HepG2 (cell line): ENCODE results near the gene FECH. TPM values are rescaled to one million over a fixed set of nuclear protein-coding genes. Genes with fewer than 3 reads are reported as not detected.

Experiments used
- AGO1 ChIP-seq: fragments of 200-400 bp; formaldehyde crosslinking; IDR thresholded peaks from 2 replicates; pipeline ENCODE4 v1.6.1; 2017; ENCODE audit warnings: mild to moderate bottlenecking, low read depth, low read length, moderate library complexity; ENCODE audit not compliant: poor library complexity, severe bottlenecking
- AHR ChIP-seq: IDR thresholded peaks from 2 replicates; pipeline ENCODE4 v1.6.1; 2018; ENCODE audit warnings: missing genetic modification reagents, missing compliant biosample characterization
- JARID2 ChIP-seq: sonication (generic); formaldehyde crosslinking; IDR thresholded peaks from 2 replicates; pipeline ENCODE4 v1.8.1; 2023; ENCODE audit warnings: missing genetic modification reagents, inconsistent platforms; ENCODE audit not compliant: insufficient replicate concordance
- KMT2A ChIP-seq: sonication (generic); formaldehyde crosslinking; IDR thresholded peaks from 2 replicates; pipeline ENCODE4 v1.4.0; 2020; ENCODE audit warnings: missing genetic modification reagents
- MED8 ChIP-seq: sonication (generic); formaldehyde crosslinking; IDR thresholded peaks from 2 replicates; pipeline ENCODE4 v1.8.1; 2023; ENCODE audit warnings: mild to moderate bottlenecking, missing genetic modification reagents; ENCODE audit not compliant: insufficient replicate concordance
- MYC ChIP-seq: sonication (generic); formaldehyde crosslinking; IDR thresholded peaks from 2 replicates; pipeline ENCODE4 v1.9.0; 2021; ENCODE audit warnings: missing genetic modification reagents, borderline replicate concordance
- MYNN ChIP-seq: sonication (generic); formaldehyde crosslinking; IDR thresholded peaks from 2 replicates; pipeline ENCODE4 v1.4.0; 2020; ENCODE audit warnings: mild to moderate bottlenecking, low read depth, missing genetic modification reagents
- RELA ChIP-seq: sonication (generic); formaldehyde crosslinking; IDR thresholded peaks from 2 replicates; pipeline ENCODE4 v1.4.0; 2020; ENCODE audit warnings: missing genetic modification reagents
- ZFP90 ChIP-seq: sonication (generic); formaldehyde crosslinking; IDR thresholded peaks from 2 replicates; pipeline ENCODE4 v1.8.0; 2022; ENCODE audit warnings: missing genetic modification reagents, mild to moderate bottlenecking, inconsistent platforms, borderline replicate concordance
- ZMYM2 ChIP-seq: sonication (generic); formaldehyde crosslinking; IDR thresholded peaks from 2 replicates; pipeline ENCODE4 v1.8.0; 2022; ENCODE audit warnings: mild to moderate bottlenecking, missing genetic modification reagents
- ZNF317 ChIP-seq: sonication (generic); formaldehyde crosslinking; IDR thresholded peaks from 2 replicates; pipeline ENCODE4 v1.5.0; 2020; ENCODE audit warnings: mild to moderate bottlenecking, missing genetic modification reagents
- ZNF589 ChIP-seq: sonication (generic); formaldehyde crosslinking; conservative IDR thresholded peaks from 2 replicates; pipeline ENCODE4 v1.8.0; 2022; ENCODE audit warnings: mild to moderate bottlenecking, moderate library complexity, missing genetic modification reagents
- ZNF660 ChIP-seq: sonication (generic); formaldehyde crosslinking; IDR thresholded peaks from 2 replicates; pipeline ENCODE4 v1.5.1; 2020; ENCODE audit warnings: mild to moderate bottlenecking, low read depth, missing genetic modification reagents, borderline replicate concordance
- ZNF703 ChIP-seq: sonication (generic); formaldehyde crosslinking; IDR thresholded peaks from 2 replicates; pipeline ENCODE4 v1.5.1; 2020; ENCODE audit warnings: missing genetic modification reagents, mild to moderate bottlenecking, moderate library complexity, borderline replicate concordance
- ZSCAN12 ChIP-seq: sonication (generic); formaldehyde crosslinking; IDR thresholded peaks from 2 replicates; pipeline ENCODE4 v1.9.0; 2021; ENCODE audit warnings: mild to moderate bottlenecking, missing genetic modification reagents
- polyA plus RNA-seq, 8 experiments: library from polyadenylated mRNA; depleted of rRNA in 3 of 8; stranded (reverse) in 7 of 8; unstranded in 1 of 8; fragments of >200 nt; fragmentation: Illumina TruSeq in 4 of 8; extraction: Trizol in 4 of 8; gene quantifications; 2 replicates each; pipeline versions ENCODE4 v1.2.1 to v1.2.3, GENCODE V29; 2011 to 2016; ENCODE audit warnings: low read depth in 4 of 8, missing spikeins in 1 of 8, mixed read lengths in 1 of 8; ENCODE audit not compliant: insufficient read depth in 1 of 8
- total RNA-seq, 5 experiments: library from RNA; depleted of rRNA; stranded (reverse); fragments of >200 nt; fragmentation: Illumina TruSeq; extraction: Trizol; gene quantifications; 2 replicates each; pipeline ENCODE4 v1.2.3, GENCODE V29; 2016; ENCODE audit warnings: low read depth in 1 of 5
- TF ChIP-seq, protein P1 (sequence below): sonication (generic); formaldehyde crosslinking; IDR thresholded peaks from 2 replicates; pipeline ENCODE4 v1.4.0; 2020; ENCODE audit warnings: mild to moderate bottlenecking, missing genetic modification reagents
- TF ChIP-seq, protein P2 (sequence below): sonication (generic); formaldehyde crosslinking; IDR thresholded peaks from 2 replicates; pipeline ENCODE4 v1.5.0; 2020; ENCODE audit warnings: missing genetic modification reagents, mild to moderate bottlenecking, borderline replicate concordance
- TF ChIP-seq, protein P3 (sequence below): sonication (generic); formaldehyde crosslinking; IDR thresholded peaks from 2 replicates; pipeline ENCODE4 v1.4.0; 2020; ENCODE audit warnings: missing genetic modification reagents
- TF ChIP-seq, protein P4 (sequence below): sonication (generic); formaldehyde crosslinking; IDR thresholded peaks from 2 replicates; pipeline ENCODE4 v1.8.0; 2022; ENCODE audit warnings: mild to moderate bottlenecking, missing genetic modification reagents, moderate library complexity
- TF ChIP-seq, protein P5 (sequence below): sonication (generic); formaldehyde crosslinking; IDR thresholded peaks from 2 replicates; pipeline ENCODE4 v1.5.1; 2020; ENCODE audit warnings: missing genetic modification reagents, mild to moderate bottlenecking, borderline replicate concordance
- TF ChIP-seq, protein P6 (sequence below): sonication (generic); formaldehyde crosslinking; conservative IDR thresholded peaks from 2 replicates; pipeline ENCODE4 v1.8.0; 2022; ENCODE audit warnings: mild to moderate bottlenecking, moderate library complexity, missing genetic modification reagents

The FECH gene
- total and polyA plus RNA-seq, 2 of the 13 experiments (the other 11 are each of a cell fraction or from before 2014, with no cell fraction given), result 14.7 to 21.9 TPM

DNA sequence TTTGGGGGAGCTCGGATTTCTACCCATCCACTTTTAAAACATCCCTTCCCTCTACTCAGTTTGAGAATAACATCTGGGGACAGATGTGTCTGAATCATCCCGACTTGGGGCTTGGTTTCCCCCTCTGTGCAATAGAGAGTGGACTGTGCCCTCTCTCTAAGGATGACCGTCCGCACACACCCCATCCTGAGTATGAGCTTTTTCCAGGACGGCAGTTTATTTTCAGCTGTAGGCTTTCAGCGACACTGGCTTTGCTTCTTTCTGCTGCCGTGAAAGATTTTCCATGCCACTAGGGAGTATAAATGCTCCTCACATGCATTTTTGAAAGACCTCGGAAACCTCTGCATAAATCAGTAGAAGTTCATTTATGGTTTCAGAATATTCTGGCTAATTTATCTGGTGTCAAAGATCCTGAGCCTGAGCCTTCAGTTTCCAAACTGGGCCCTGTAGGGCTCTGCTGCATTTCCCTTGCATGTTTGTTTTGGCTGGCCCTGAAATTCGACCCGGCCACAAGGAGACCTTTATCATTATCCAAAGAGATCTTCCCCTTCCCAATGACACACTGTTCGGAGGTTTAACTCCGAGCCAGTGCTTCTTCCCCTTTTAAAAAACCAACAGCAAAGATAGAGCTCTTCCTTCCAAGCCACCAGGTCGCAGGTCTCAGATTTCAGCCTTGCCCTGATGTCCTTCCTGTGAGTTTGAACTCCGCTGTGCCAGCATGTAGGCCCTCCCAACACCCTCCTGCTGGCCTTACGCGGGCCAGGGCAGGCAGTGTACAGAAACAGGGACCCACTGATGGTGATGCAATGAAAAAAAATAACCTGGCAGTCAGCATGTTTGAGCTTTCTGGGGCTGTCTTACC, 53.3 kb downstream of the FECH start (continued):
- TF ChIP-seq, protein P1, sequence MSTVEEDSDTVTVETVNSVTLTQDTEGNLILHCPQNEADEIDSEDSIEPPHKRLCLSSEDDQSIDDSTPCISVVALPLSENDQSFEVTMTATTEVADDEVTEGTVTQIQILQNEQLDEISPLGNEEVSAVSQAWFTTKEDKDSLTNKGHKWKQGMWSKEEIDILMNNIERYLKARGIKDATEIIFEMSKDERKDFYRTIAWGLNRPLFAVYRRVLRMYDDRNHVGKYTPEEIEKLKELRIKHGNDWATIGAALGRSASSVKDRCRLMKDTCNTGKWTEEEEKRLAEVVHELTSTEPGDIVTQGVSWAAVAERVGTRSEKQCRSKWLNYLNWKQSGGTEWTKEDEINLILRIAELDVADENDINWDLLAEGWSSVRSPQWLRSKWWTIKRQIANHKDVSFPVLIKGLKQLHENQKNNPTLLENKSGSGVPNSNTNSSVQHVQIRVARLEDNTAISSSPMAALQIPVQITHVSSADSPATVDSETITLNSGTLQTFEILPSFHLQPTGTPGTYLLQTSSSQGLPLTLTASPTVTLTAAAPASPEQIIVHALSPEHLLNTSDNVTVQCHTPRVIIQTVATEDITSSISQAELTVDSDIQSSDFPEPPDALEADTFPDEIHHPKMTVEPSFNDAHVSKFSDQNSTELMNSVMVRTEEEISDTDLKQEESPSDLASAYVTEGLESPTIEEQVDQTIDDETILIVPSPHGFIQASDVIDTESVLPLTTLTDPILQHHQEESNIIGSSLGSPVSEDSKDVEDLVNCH (CRISPR knock-in tag), result no peak
- TF ChIP-seq, protein P2, sequence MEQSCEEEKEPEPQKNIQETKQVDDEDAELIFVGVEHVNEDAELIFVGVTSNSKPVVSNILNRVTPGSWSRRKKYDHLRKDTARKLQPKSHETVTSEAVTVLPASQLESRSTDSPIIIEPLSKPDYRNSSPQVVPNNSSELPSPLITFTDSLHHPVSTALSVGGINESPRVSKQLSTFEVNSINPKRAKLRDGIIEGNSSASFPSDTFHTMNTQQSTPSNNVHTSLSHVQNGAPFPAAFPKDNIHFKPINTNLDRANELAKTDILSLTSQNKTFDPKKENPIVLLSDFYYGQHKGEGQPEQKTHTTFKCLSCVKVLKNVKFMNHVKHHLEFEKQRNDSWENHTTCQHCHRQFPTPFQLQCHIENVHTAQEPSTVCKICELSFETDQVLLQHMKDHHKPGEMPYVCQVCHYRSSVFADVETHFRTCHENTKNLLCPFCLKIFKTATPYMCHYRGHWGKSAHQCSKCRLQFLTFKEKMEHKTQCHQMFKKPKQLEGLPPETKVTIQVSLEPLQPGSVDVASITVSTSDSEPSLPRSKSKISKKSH (CRISPR knock-in tag), result no peak
- TF ChIP-seq, protein P3, sequence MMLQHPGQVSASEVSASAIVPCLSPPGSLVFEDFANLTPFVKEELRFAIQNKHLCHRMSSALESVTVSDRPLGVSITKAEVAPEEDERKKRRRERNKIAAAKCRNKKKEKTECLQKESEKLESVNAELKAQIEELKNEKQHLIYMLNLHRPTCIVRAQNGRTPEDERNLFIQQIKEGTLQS (CRISPR knock-in tag), result no peak
- TF ChIP-seq AGO1 (no peak), ZNF317 (no peak), ZNF589 (CRISPR knock-in tag) (no peak), ZMYM2 (no peak), KMT2A (CRISPR knock-in tag) (no peak), ZFP90 (CRISPR knock-in tag) (no peak), MYNN (CRISPR knock-in tag) (no peak), MED8 (no peak), ZNF660 (no peak), ZSCAN12 (CRISPR knock-in tag) (no peak), ZNF703 (CRISPR knock-in tag) (no peak), MYC (0 out of 2 replicates have a peak, but pooled peaks have one; percentile 18), RELA (CRISPR knock-in tag) (no peak), AHR (CRISPR knock-in tag) (no peak), JARID2 (no peak)
- TF ChIP-seq, protein P4, sequence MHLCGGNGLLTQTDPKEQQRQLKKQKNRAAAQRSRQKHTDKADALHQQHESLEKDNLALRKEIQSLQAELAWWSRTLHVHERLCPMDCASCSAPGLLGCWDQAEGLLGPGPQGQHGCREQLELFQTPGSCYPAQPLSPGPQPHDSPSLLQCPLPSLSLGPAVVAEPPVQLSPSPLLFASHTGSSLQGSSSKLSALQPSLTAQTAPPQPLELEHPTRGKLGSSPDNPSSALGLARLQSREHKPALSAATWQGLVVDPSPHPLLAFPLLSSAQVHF (CRISPR knock-in tag), result no peak
- TF ChIP-seq, protein P5, sequence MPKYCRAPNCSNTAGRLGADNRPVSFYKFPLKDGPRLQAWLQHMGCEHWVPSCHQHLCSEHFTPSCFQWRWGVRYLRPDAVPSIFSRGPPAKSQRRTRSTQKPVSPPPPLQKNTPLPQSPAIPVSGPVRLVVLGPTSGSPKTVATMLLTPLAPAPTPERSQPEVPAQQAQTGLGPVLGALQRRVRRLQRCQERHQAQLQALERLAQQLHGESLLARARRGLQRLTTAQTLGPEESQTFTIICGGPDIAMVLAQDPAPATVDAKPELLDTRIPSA, result no peak
- TF ChIP-seq, protein P6, sequence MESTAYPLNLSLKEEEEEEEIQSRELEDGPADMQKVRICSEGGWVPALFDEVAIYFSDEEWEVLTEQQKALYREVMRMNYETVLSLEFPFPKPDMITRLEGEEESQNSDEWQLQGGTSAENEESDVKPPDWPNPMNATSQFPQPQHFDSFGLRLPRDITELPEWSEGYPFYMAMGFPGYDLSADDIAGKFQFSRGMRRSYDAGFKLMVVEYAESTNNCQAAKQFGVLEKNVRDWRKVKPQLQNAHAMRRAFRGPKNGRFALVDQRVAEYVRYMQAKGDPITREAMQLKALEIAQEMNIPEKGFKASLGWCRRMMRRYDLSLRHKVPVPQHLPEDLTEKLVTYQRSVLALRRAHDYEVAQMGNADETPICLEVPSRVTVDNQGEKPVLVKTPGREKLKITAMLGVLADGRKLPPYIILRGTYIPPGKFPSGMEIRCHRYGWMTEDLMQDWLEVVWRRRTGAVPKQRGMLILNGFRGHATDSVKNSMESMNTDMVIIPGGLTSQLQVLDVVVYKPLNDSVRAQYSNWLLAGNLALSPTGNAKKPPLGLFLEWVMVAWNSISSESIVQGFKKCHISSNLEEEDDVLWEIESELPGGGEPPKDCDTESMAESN (CRISPR knock-in tag), result 0 out of 2 replicates have a peak, but pooled peaks have one; percentile 9
